Mesendoderm (in vitro differentiated cells): ENCODE results near the gene POFUT1.

Experiments
- DNase-seq: peaks from one replicate; pipeline ENCODE4 v3.0.0; 2013
- H2AK5ac ChIP-seq: 2 replicates; pipeline ENCODE4 v1.6.1; 2013; ENCODE audit warnings: low read length, inconsistent platforms
- H2BK120ac ChIP-seq: 2 replicates; pipeline ENCODE4 v1.6.1; 2013; ENCODE audit warnings: low read depth, mild to moderate bottlenecking, low read length, moderate library complexity, mixed read lengths
- H2BK15ac ChIP-seq: replicated peaks from 2 replicates; pipeline ENCODE4 v1.6.1; 2013; ENCODE audit warnings: low read depth, mild to moderate bottlenecking, moderate library complexity
- H2BK5ac ChIP-seq: 2 replicates; pipeline ENCODE4 v1.6.1; 2013; ENCODE audit warnings: low read length, inconsistent platforms
- H3K18ac ChIP-seq: 2 replicates; pipeline ENCODE4 v1.6.1; 2013; ENCODE audit warnings: mild to moderate bottlenecking, low read length, mixed read lengths
- H3K23ac ChIP-seq: one replicate; pipeline ENCODE4 v1.6.1; 2013; ENCODE audit warnings: low read length
- H3K27ac ChIP-seq: 2 replicates; pipeline ENCODE4 v1.5.1; 2013; ENCODE audit warnings: low read depth, mild to moderate bottlenecking, inconsistent platforms, low read length, moderate library complexity
- H3K27me3 ChIP-seq: 2 replicates; pipeline ENCODE4 v1.6.1; 2013; ENCODE audit warnings: low read length, control low read depth, mild to moderate bottlenecking, inconsistent platforms; ENCODE audit not compliant: insufficient read depth, poor library complexity
- H3K36me3 ChIP-seq: 2 replicates; pipeline ENCODE4 v1.6.1; 2013; ENCODE audit warnings: low read length, inconsistent platforms; ENCODE audit not compliant: control insufficient read depth, insufficient read depth
- H3K4ac ChIP-seq: one replicate; pipeline ENCODE4 v1.6.1; 2013; ENCODE audit warnings: low read depth, mild to moderate bottlenecking, low read length, moderate library complexity
- H3K4me1 ChIP-seq: 2 replicates; pipeline ENCODE4 v1.6.1; 2013; ENCODE audit warnings: low read depth, low read length, inconsistent platforms; ENCODE audit not compliant: control insufficient read depth
- H3K4me2 ChIP-seq: 2 replicates; pipeline ENCODE4 v1.6.1; 2013; ENCODE audit warnings: low read length
- H3K4me3 ChIP-seq: 2 replicates; pipeline ENCODE4 v1.5.1; 2013; ENCODE audit warnings: mild to moderate bottlenecking, low read length
- H3K56ac ChIP-seq: one replicate; pipeline ENCODE4 v1.6.1; 2013; ENCODE audit warnings: low read length
- H3K79me1 ChIP-seq: 2 replicates; pipeline ENCODE4 v1.6.1; 2013; ENCODE audit warnings: low read length, inconsistent platforms
- H3K79me2 ChIP-seq: 2 replicates; pipeline ENCODE4 v1.6.1; 2013; ENCODE audit warnings: mild to moderate bottlenecking, low read length; ENCODE audit not compliant: control insufficient read depth, insufficient read depth
- H3K9ac ChIP-seq: 2 replicates; pipeline ENCODE4 v1.6.1; 2013; ENCODE audit warnings: low read length, inconsistent platforms
- H4K5ac ChIP-seq: one replicate; pipeline ENCODE4 v1.6.1; 2013; ENCODE audit warnings: low read length
- H4K8ac ChIP-seq: one replicate; pipeline ENCODE4 v1.6.1; 2013; ENCODE audit warnings: low read depth, mild to moderate bottlenecking, control low read depth, low read length, moderate library complexity
- WGBS: extraction: QIAGEN DNeasy Blood & Tissue Kit; methylation state at CpG from one replicate; pipeline ENCODE4 v1.1.7; 2013; ENCODE audit warnings: low lambda C conversion rate, missing lambda C conversion rate; ENCODE audit not compliant: insufficient coverage; ENCODE audit errors: extremely low coverage; 5-methylcytosine and 5-hydroxymethylcytosine counted together

The POFUT1 gene

GRCh38 chr20:32189691-32190615 lies 17.7 kb upstream of the POFUT1 start:
- peak overlapping the region; percentile 45 for H3K27ac ChIP-seq
- peak overlapping the region; percentile 64 for H3K4ac ChIP-seq
- peak overlapping the region; percentile 86 for H3K18ac ChIP-seq
- H3K9ac ChIP-seq: peak overlapping the region; percentile 94
- peak overlapping the region; percentile 91 for H2AK5ac ChIP-seq
- peak overlapping the region; percentile 42 for H3K4me2 ChIP-seq
- no peak overlapping the region for H4K8ac ChIP-seq
- H3K4me3 ChIP-seq: peak overlapping the region; percentile 74
- no peaks in the 10 kb centered on the region for H3K36me3 ChIP-seq
- peak; percentile 62 for DNase-seq
- no peak overlapping the region for H2BK15ac ChIP-seq
- no peak overlapping the region for H4K5ac ChIP-seq
- WGBS: no CpG with 5 or more reads among the region's 88 CpGs
- H3K79me2 ChIP-seq: peaks cover 3% of the 10 kb centered on the region
- peak overlapping the region; percentile 91 for H3K56ac ChIP-seq
- peak overlapping the region; percentile 29 for H2BK120ac ChIP-seq
- H3K4me1 ChIP-seq: peaks cover 3% of the 10 kb centered on the region
- H3K23ac ChIP-seq: peak overlapping the region; percentile 94
- H3K27me3 ChIP-seq: no peaks in the 10 kb centered on the region
- no peak overlapping the region for H2BK5ac ChIP-seq
- H3K79me1 ChIP-seq: peaks cover 8% of the 10 kb centered on the region

GRCh38 chr20:32190616-32191415 lies 16.9 kb upstream of the POFUT1 start:
- Histone ChIP-seq H3K36me3 (peaks cover 5% of the 10 kb centered on the region), H4K8ac (no peak overlapping the region), H4K5ac (no peak overlapping the region), H2AK5ac (no peak overlapping the region), H2BK15ac (no peak overlapping the region), H3K9ac (peak overlapping the region; percentile 94), H3K23ac (no peak overlapping the region), H3K4me1 (peaks cover 3% of the 10 kb centered on the region), H3K4me2 (peak overlapping the region; percentile 42), H2BK120ac (no peak overlapping the region), H3K27me3 (no peaks in the 10 kb centered on the region), H3K18ac (no peak overlapping the region), H3K56ac (peak overlapping the region; percentile 91), H3K4ac (no peak overlapping the region), H2BK5ac (no peak overlapping the region), H3K79me1 (peaks cover 10% of the 10 kb centered on the region), H3K27ac (no peak overlapping the region), H3K79me2 (peaks cover 3% of the 10 kb centered on the region), H3K4me3 (peak overlapping the region; percentile 44)
- WGBS: no CpG with 5 or more reads among the region's 14 CpGs
- peak; percentile 63 for DNase-seq

GRCh38 chr20:32191422-32191821 lies 16.3 kb upstream of the POFUT1 start:
- H3K36me3 ChIP-seq: peaks cover 11% of the 10 kb centered on the region
- H2BK5ac ChIP-seq: no peak overlapping the region
- no peak overlapping the region for H4K5ac ChIP-seq
- no peak overlapping the region for H3K27ac ChIP-seq
- DNase-seq: no peak
- H3K4me1 ChIP-seq: peaks cover 3% of the 10 kb centered on the region
- no peaks in the 10 kb centered on the region for H3K27me3 ChIP-seq
- peaks cover 10% of the 10 kb centered on the region for H3K79me1 ChIP-seq
- peaks cover 3% of the 10 kb centered on the region for H3K79me2 ChIP-seq
- no peak overlapping the region for H3K56ac ChIP-seq
- no peak overlapping the region for H3K4ac ChIP-seq
- no peak overlapping the region for H2AK5ac ChIP-seq
- H3K9ac ChIP-seq: no peak overlapping the region
- no peak overlapping the region for H2BK120ac ChIP-seq
- no peak overlapping the region for H3K23ac ChIP-seq
- H3K18ac ChIP-seq: no peak overlapping the region
- no peak overlapping the region for H3K4me3 ChIP-seq
- no peak overlapping the region for H4K8ac ChIP-seq
- no peak overlapping the region for H3K4me2 ChIP-seq
- H2BK15ac ChIP-seq: no peak overlapping the region
- WGBS: no CpG with 5 or more reads among the region's 3 CpGs

- no peak overlapping the region for H3K4ac ChIP-seq
- peaks cover 3% of the 10 kb centered on the region for H3K79me2 ChIP-seq
- peaks cover 11% of the 10 kb centered on the region for H3K36me3 ChIP-seq
- no peak overlapping the region for H4K5ac ChIP-seq
- H3K27me3 ChIP-seq: no peaks in the 10 kb centered on the region
- H3K4me3 ChIP-seq: no peak overlapping the region
- no peak overlapping the region for H2AK5ac ChIP-seq
- no peak overlapping the region for H3K56ac ChIP-seq
- H3K27ac ChIP-seq: no peak overlapping the region
- no peak for DNase-seq
- no peak overlapping the region for H3K23ac ChIP-seq
- H3K18ac ChIP-seq: no peak overlapping the region
- H2BK120ac ChIP-seq: no peak overlapping the region
- H4K8ac ChIP-seq: no peak overlapping the region
- H2BK5ac ChIP-seq: no peak overlapping the region
- peaks cover 3% of the 10 kb centered on the region for H3K4me1 ChIP-seq
- H3K4me2 ChIP-seq: no peak overlapping the region
- H2BK15ac ChIP-seq: no peak overlapping the region
- peaks cover 10% of the 10 kb centered on the region for H3K79me1 ChIP-seq
- H3K9ac ChIP-seq: no peak overlapping the region
These were observed 15.8 kb upstream of the POFUT1 start for GRCh38 chr20:32191873-32192272.

- Histone ChIP-seq H3K79me1 (peaks cover 10% of the 10 kb centered on the region), H3K27me3 (no peaks in the 10 kb centered on the region), H4K8ac (no peak overlapping the region), H4K5ac (no peak overlapping the region), H3K4me2 (no peak overlapping the region), H2BK5ac (no peak overlapping the region), H3K9ac (no peak overlapping the region), H3K56ac (no peak overlapping the region), H3K4me1 (peaks cover 3% of the 10 kb centered on the region), H3K36me3 (peaks cover 14% of the 10 kb centered on the region), H2AK5ac (no peak overlapping the region), H2BK120ac (no peak overlapping the region), H3K18ac (no peak overlapping the region), H3K4ac (no peak overlapping the region), H3K27ac (no peak overlapping the region), H3K79me2 (peaks cover 3% of the 10 kb centered on the region), H3K23ac (no peak overlapping the region), H3K4me3 (no peak overlapping the region), H2BK15ac (no peak overlapping the region)
- DNase-seq: no peak
- no CpG with 5 or more reads among the region's 3 CpGs for WGBS
These were observed 15.0 kb upstream of the POFUT1 start for GRCh38 chr20:32192698-32193097.
